Upper lobe of right lung (tissue), 1 donor: Measurements from ENCODE around the gene UPK3B. TPM values are rescaled to one million over a fixed set of nuclear protein-coding genes. Genes with fewer than 3 reads are reported as not detected.
A peak's percentile ranks its signal among the peaks of the same experiment; 100 is the strongest.
"Not testable (repeated sequence)": the region's sequence is repeated elsewhere in the genome, so short reads cannot be mapped to it uniquely, and the experiment has no call there.

Experiments
- ATAC-seq: fragments of 200-7000 bp; cut with Tn5 transposase; one replicate; pipeline ENCODE4 v1.9.1; 2020; ENCODE audit warnings: mild to moderate bottlenecking, moderate library complexity
- DNase-seq: peaks from one replicate; pipeline ENCODE4 v3.0.0-alpha.2; 2020
- H3K27ac ChIP-seq: fragments of 200-600 bp; one replicate; pipeline ENCODE4 v1.8.0; 2022
- H3K27me3 ChIP-seq: fragments of 200-600 bp; one replicate; pipeline ENCODE4 v1.8.0; 2022; ENCODE audit warnings: mild to moderate bottlenecking
- H3K36me3 ChIP-seq: fragments of 200-600 bp; one replicate; pipeline ENCODE4 v1.8.0; 2022
- H3K4me1 ChIP-seq: fragments of 200-600 bp; one replicate; pipeline ENCODE4 v1.8.0; 2022
- H3K4me3 ChIP-seq: fragments of 200-600 bp; one replicate; pipeline ENCODE4 v1.8.0; 2022; ENCODE audit warnings: mild to moderate bottlenecking
- H3K9me3 ChIP-seq: fragments of 200-600 bp; one replicate; pipeline ENCODE4 v1.8.0; 2022
- CTCF ChIP-seq: fragments of 200-600 bp; IDR thresholded peaks from one replicate; pipeline ENCODE4 v1.8.0; 2022; ENCODE audit warnings: antibody characterized with exemption
- intact Hi-C: fragments of 100-400 bp; cut with DNase I; formaldehyde crosslinking; loops from one replicate; pipeline ENCODE4 v1.11.0; 2022
- total RNA-seq: library from RNA; stranded (reverse); fragmentation: NEBNext Ultra II Directional; extraction: Animal tissue kit (Norgen Biotek cat#: 25700); gene quantifications from one replicate; pipeline ENCODE4 v1.2.1, GENCODE V29; 2021
- donor health status: DM: no; HTN: yes; CAD: no; lungs with severe emphysema.

Gene UPK3B
- total RNA-seq, 1 donor from 2014 or later: 25.2 TPM

GRCh38 chr7:76499924-76500241 is 10.5 kb upstream of the UPK3B start:
- peak; percentile 17 for ATAC-seq
- DNase-seq, H3K27me3 ChIP-seq, H3K36me3 ChIP-seq, H3K4me3 ChIP-seq, H3K4me1 ChIP-seq, H3K9me3 ChIP-seq, H3K27ac ChIP-seq, intact Hi-C loops: not testable (repeated sequence)

GRCh38 chr7:76502224-76502623 is 8.1 kb upstream of the UPK3B start:
- H3K27ac ChIP-seq, intact Hi-C loops, H3K4me1 ChIP-seq, DNase-seq, H3K9me3 ChIP-seq, H3K4me3 ChIP-seq, ATAC-seq, H3K27me3 ChIP-seq: not testable (repeated sequence)
- H3K36me3 ChIP-seq: peaks cover 14% of the 10 kb centered on the region

GRCh38 chr7:76502836-76503235 is 7.5 kb upstream of the UPK3B start:
- ATAC-seq, DNase-seq, intact Hi-C loops, H3K4me3 ChIP-seq, H3K4me1 ChIP-seq, H3K27ac ChIP-seq, H3K9me3 ChIP-seq, H3K27me3 ChIP-seq: not testable (repeated sequence)
- peaks cover 14% of the 10 kb centered on the region for H3K36me3 ChIP-seq

- ATAC-seq, intact Hi-C loops, H3K27ac ChIP-seq, H3K9me3 ChIP-seq, H3K4me1 ChIP-seq, DNase-seq, H3K4me3 ChIP-seq, H3K27me3 ChIP-seq: not testable (repeated sequence)
- peaks cover 14% of the 10 kb centered on the region for H3K36me3 ChIP-seq
Observed at GRCh38 chr7:76503244-76503643, 7.1 kb upstream of the UPK3B start.

- DNase-seq, H3K27ac ChIP-seq, H3K4me3 ChIP-seq, intact Hi-C loops, ATAC-seq, H3K9me3 ChIP-seq, H3K27me3 ChIP-seq, H3K4me1 ChIP-seq: not testable (repeated sequence)
- peaks cover 14% of the 10 kb centered on the region for H3K36me3 ChIP-seq
Observed at GRCh38 chr7:76504351-76505167, 5.8 kb upstream of the UPK3B start.

GRCh38 chr7:76505168-76506080 is 4.9 kb upstream of the UPK3B start:
- H3K27ac ChIP-seq: no peak overlapping the region
- H3K27me3 ChIP-seq: no peaks in the 10 kb centered on the region
- H3K36me3 ChIP-seq: peaks cover 14% of the 10 kb centered on the region
- DNase-seq (no peak), ATAC-seq (no peak)
- no peak for TF ChIP-seq CTCF
- intact Hi-C loops: no loop called here
- no peak overlapping the region for H3K4me3 ChIP-seq
- no peaks in the 10 kb centered on the region for H3K9me3 ChIP-seq
- no peaks in the 10 kb centered on the region for H3K4me1 ChIP-seq

GRCh38 chr7:76506081-76506440 is 4.3 kb upstream of the UPK3B start:
- ATAC-seq (no peak), DNase-seq (no peak)
- intact Hi-C loops: no loop called here
- Histone ChIP-seq H3K9me3 (no peaks in the 10 kb centered on the region), H3K4me1 (no peaks in the 10 kb centered on the region), H3K36me3 (peaks cover 14% of the 10 kb centered on the region), H3K27me3 (no peaks in the 10 kb centered on the region), H3K4me3 (no peak overlapping the region), H3K27ac (no peak overlapping the region)
- TF ChIP-seq CTCF: no peak

- peaks cover 14% of the 10 kb centered on the region for H3K36me3 ChIP-seq
- ATAC-seq, H3K27me3 ChIP-seq, intact Hi-C loops, H3K4me3 ChIP-seq, H3K27ac ChIP-seq, H3K4me1 ChIP-seq, DNase-seq, H3K9me3 ChIP-seq: not testable (repeated sequence)
Observed at GRCh38 chr7:76506643-76507042, 3.7 kb upstream of the UPK3B start.
